ENCODE results near the gene TNIP1.
A peak's percentile ranks its signal among the peaks of the same experiment; 100 is the strongest.

The TNIP1 gene

GRCh38 chr5:151019331-151019730, 61.5 kb downstream of the TNIP1 start:
- no peak for DNase-seq

GRCh38 chr5:151018846-151019245, 62.0 kb downstream of the TNIP1 start:
- no peak for DNase-seq

GRCh38 chr5:151017897-151018296, 62.9 kb downstream of the TNIP1 start:
- DNase-seq = no peak

GRCh38 chr5:151016700-151017099, 64.1 kb downstream of the TNIP1 start:
- peak; percentile 64 for DNase-seq

GRCh38 chr5:151015974-151016587, 64.8 kb downstream of the TNIP1 start:
- DNase-seq = peak; percentile 23

- DNase-seq = no peak
Observed at GRCh38 chr5:151014680-151015343, 66.0 kb downstream of the TNIP1 start.

GRCh38 chr5:151012862-151013261, 68.0 kb downstream of the TNIP1 start:
- DNase-seq = no peak

- no peak for DNase-seq
Observed at GRCh38 chr5:151008906-151009305, 71.9 kb downstream of the TNIP1 start.

- no peak for DNase-seq
Observed at GRCh38 chr5:151008210-151008491, 72.7 kb downstream of the TNIP1 start.

- no peak for DNase-seq
Observed at GRCh38 chr5:151007430-151008209, 73.2 kb downstream of the TNIP1 start.

GRCh38 chr5:151006704-151007334, 74.0 kb downstream of the TNIP1 start:
- DNase-seq = no peak

- no peak for DNase-seq
Observed at GRCh38 chr5:151005950-151006576, 74.8 kb downstream of the TNIP1 start.

GRCh38 chr5:151005187-151005949, 75.5 kb downstream of the TNIP1 start:
- no peak for DNase-seq

- DNase-seq = no peak
Observed at GRCh38 chr5:151004499-151004898, 76.3 kb downstream of the TNIP1 start.

- no peak for DNase-seq
Observed at GRCh38 chr5:151003503-151003860, 77.4 kb downstream of the TNIP1 start.

GRCh38 chr5:151002681-151003502, 77.9 kb downstream of the TNIP1 start:
- no peak for DNase-seq

- DNase-seq = peak; percentile 51
Observed at GRCh38 chr5:151002250-151002649, 78.6 kb downstream of the TNIP1 start.

- DNase-seq = no peak
Observed at GRCh38 chr5:151001436-151001835, 79.4 kb downstream of the TNIP1 start.

- DNase-seq = no peak
Observed at GRCh38 chr5:150999704-151000442, 81.0 kb downstream of the TNIP1 start.

- no peak for DNase-seq
Observed at GRCh38 chr5:150993826-150994412, 86.9 kb downstream of the TNIP1 start.

GRCh38 chr5:150993422-150993821, 87.4 kb downstream of the TNIP1 start:
- no peak for DNase-seq

Measured in hematopoietic multipotent progenitor cell treated with erythropoietin and hydrocortisone succinate and interleukin-3 and kit ligand, for 4 days (in vitro differentiated cells).